OCI-M2 (cell line): Measurements from ENCODE around the gene VIPR2.

Experiments
- DNase-seq: peaks from one replicate; lab custom pipeline; 2025; ENCODE audit not compliant: unreplicated experiment; lab: John Stamatoyannopoulos, UW

The VIPR2 gene

GRCh38 chr7:159068893-159069448, 75.7 kb downstream of the VIPR2 start:
- no peak for DNase-seq

- no peak for DNase-seq
Measured at GRCh38 chr7:159068488-159068811, 76.2 kb downstream of the VIPR2 start.

- DNase-seq = no peak
Measured at GRCh38 chr7:159067576-159068487, 76.8 kb downstream of the VIPR2 start.

- no peak for DNase-seq
Measured at GRCh38 chr7:159066816-159067575, 77.7 kb downstream of the VIPR2 start.

- no peak for DNase-seq
Measured at GRCh38 chr7:159065852-159066480, 78.7 kb downstream of the VIPR2 start.

GRCh38 chr7:159064816-159065510, 79.7 kb downstream of the VIPR2 start:
- no peak for DNase-seq

GRCh38 chr7:159064121-159064815, 80.4 kb downstream of the VIPR2 start:
- no peak for DNase-seq

- no peak for DNase-seq
Measured at GRCh38 chr7:159063046-159063840, 81.4 kb downstream of the VIPR2 start.

- no peak for DNase-seq
Measured at GRCh38 chr7:159062569-159062968, 82.1 kb downstream of the VIPR2 start.

GRCh38 chr7:159061674-159062212, 82.9 kb downstream of the VIPR2 start:
- no peak for DNase-seq

- DNase-seq = no peak
Measured at GRCh38 chr7:159061209-159061608, 83.5 kb downstream of the VIPR2 start.

- no peak for DNase-seq
Measured at GRCh38 chr7:159060440-159060839, 84.2 kb downstream of the VIPR2 start.

- no peak for DNase-seq
Measured at GRCh38 chr7:159059629-159060028, 85.0 kb downstream of the VIPR2 start.

- DNase-seq = no peak
Measured at GRCh38 chr7:159057647-159058046, 87.0 kb downstream of the VIPR2 start.

- DNase-seq = no peak
Measured at GRCh38 chr7:159056737-159057136, 87.9 kb downstream of the VIPR2 start.

- DNase-seq = no peak
Measured at GRCh38 chr7:159051916-159052315, 92.8 kb downstream of the VIPR2 start.

- DNase-seq = no peak
Measured at GRCh38 chr7:159050704-159051103, 94.0 kb downstream of the VIPR2 start.

GRCh38 chr7:159049266-159050025, 95.2 kb downstream of the VIPR2 start:
- no peak for DNase-seq
